GM12874 (cell line): ENCODE measurements around the gene AUTS2.

Experiments
- CTCF ChIP-seq: IDR thresholded peaks from 2 replicates; pipeline ENCODE4 v1.5.1; 2011; ENCODE audit warnings: low read depth, mild to moderate bottlenecking, control low read depth, low read length, moderate library complexity; ENCODE audit not compliant: insufficient read depth

The AUTS2 gene

GRCh38 chr7:70071766-70072165, 473.5 kb downstream of the AUTS2 start:
- TF ChIP-seq CTCF: no peak

GRCh38 chr7:70072220-70072619, 473.9 kb downstream of the AUTS2 start:
- TF ChIP-seq CTCF: no peak

- TF ChIP-seq CTCF: no peak
Observed at GRCh38 chr7:70076325-70076724, 478.1 kb downstream of the AUTS2 start.

- TF ChIP-seq CTCF: no peak
Observed at GRCh38 chr7:70082099-70082611, 483.9 kb downstream of the AUTS2 start.

- TF ChIP-seq CTCF: no peak
Observed at GRCh38 chr7:70091362-70091761, 493.1 kb downstream of the AUTS2 start.

- TF ChIP-seq CTCF: no peak
Observed at GRCh38 chr7:70092314-70093204, 494.3 kb downstream of the AUTS2 start.

GRCh38 chr7:70093205-70093904, 495.1 kb downstream of the AUTS2 start:
- TF ChIP-seq CTCF: no peak
